ENCODE results near the gene OXSR1. TPM values are rescaled to one million over a fixed set of nuclear protein-coding genes. Genes with fewer than 3 reads are reported as not detected.

OXSR1 gene
- total and polyA plus RNA-seq, 10 of the 15 experiments (the other 5 are each of a cell fraction or from before 2014, with no cell fraction given) = 12.4 to 54.6 (median 35.7) TPM

GRCh38 chr3:38250198-38250597, 84.9 kb downstream of the OXSR1 start (continued):
- no peak for TF ChIP-seq SMAD1 (IDR thresholded peaks at IDR 0.05; ENCODE audit: low read depth, partially characterized antibody)

- 97% methylated on average over 4 of the region's 4 CpGs for WGBS (ENCODE audit: insufficient coverage, insufficient replicate concordance, low lambda C conversion rate, missing lambda C conversion rate)
- in situ Hi-C loops (cut with MboI) = no loop called here
- DNase-seq (ENCODE audit: low read depth, low spot score) (no peak), ATAC-seq (no peak), FAIRE-seq (no peak)
- H3K4me3 ChIP-seq = no peak overlapping the region
- H3K79me2 ChIP-seq (ENCODE audit: control insufficient read depth, insufficient read depth, low read length) = no peaks in the 10 kb centered on the region
- no peak overlapping the region for H2AFZ ChIP-seq (ENCODE audit: control insufficient read depth, low read depth, low read length)
- no TSS peak for BruUV-seq (replicated peaks)
- H3K9me3 ChIP-seq (replicated peaks; ENCODE audit: control insufficient read depth, insufficient read depth, low read length) = no peaks in the 10 kb centered on the region
- intact Hi-C loops (cut with micrococcal nuclease; ENCODE audit: unreplicated experiment) = no loop called here
- no peak overlapping the region for H3K9ac ChIP-seq (ENCODE audit: control insufficient read depth, insufficient read depth, low read length)
- H3K4me1 ChIP-seq (ENCODE audit: control insufficient read depth, insufficient read depth, low read length) = no peaks in the 10 kb centered on the region
- H3K27ac ChIP-seq (ENCODE audit: control insufficient read depth, insufficient read depth) = no peak overlapping the region
- H3K4me2 ChIP-seq (ENCODE audit: control insufficient read depth, insufficient read depth) = no peak overlapping the region
- POLR2A ChIA-PET = interaction anchor here (1.0 kb wide), 1 partner anchor 114 kb away, joined by 3 read pairs; the partner anchor contains the start of gene ACAA1
- CTCF ChIA-PET = no interaction called here
- H4K20me1 ChIP-seq (ENCODE audit: control insufficient read depth, insufficient read depth) = no peaks in the 10 kb centered on the region
- peaks cover 9 to 24% of the 10 kb centered on the region in 2 experiments for H3K36me3 ChIP-seq (ENCODE audit: control insufficient read depth in 2 of 2, insufficient read depth in 2 of 2, low read length in 1 of 2)
- TF ChIP-seq SUPT20H (IDR thresholded peaks at IDR 0.05; ENCODE audit: borderline replicate concordance, control insufficient read depth, low read depth, low read length) = no peak
- no peak for TF ChIP-seq FOXK2 (IDR thresholded peaks at IDR 0.05)
- TF ChIP-seq SPI1 (IDR thresholded peaks at IDR 0.05; ENCODE audit: borderline replicate concordance, insufficient read depth, low read depth, low read length) = no peak
- TF ChIP-seq PKNOX1 (IDR thresholded peaks at IDR 0.05) = no peak
- TF ChIP-seq CEBPZ (IDR thresholded peaks at IDR 0.05; ENCODE audit: low read depth, low read length) = no peak
- no peak for TF ChIP-seq ZNF622 (IDR thresholded peaks at IDR 0.05)
- TF ChIP-seq SRF (IDR thresholded peaks at IDR 0.05; ENCODE audit: low read depth in 2 of 2, low read length in 2 of 2) = no peak
- TF ChIP-seq ZNF274 (IDR thresholded peaks at IDR 0.05; ENCODE audit: insufficient read depth, insufficient read length) = no peak
- no peak for TF ChIP-seq ZNF592 (IDR thresholded peaks at IDR 0.05)
- SMC1A ChIA-PET (ENCODE audit: uncharacterized antibody, unreplicated experiment) = interaction anchor here (0.8 to 1.4 kb wide), 2 partner anchors 19 to 46 kb away, joined by 4 to 5 read pairs; no protein-coding TSS in a partner anchor
- RAD21 ChIA-PET (ENCODE audit: unreplicated experiment) = no interaction called here
- no peaks in the 10 kb centered on the region for H3K27me3 ChIP-seq (replicated peaks in 1 of 2; ENCODE audit: control insufficient read depth in 2 of 2, insufficient read depth in 2 of 2, low read length in 1 of 2)
Measured at GRCh38 chr3:38251197-38251596, 85.9 kb downstream of the OXSR1 start.

All from GM12878 (cell line).